Cardiac atrium fibroblast (primary cell): ENCODE results near the gene ASIC1. TPM values are rescaled to one million over a fixed set of nuclear protein-coding genes. Genes with fewer than 3 reads are reported as not detected.

Experiments
- total RNA-seq: library from RNA; depleted of rRNA; stranded (reverse); fragments of >200 nt; gene quantifications from 2 replicates; pipeline ENCODE4 v1.2.3, GENCODE V29; 2015

ASIC1 gene
- total RNA-seq = 4.7 and 8.8 TPM in 2 replicates

GRCh38 chr12:50057000-50057841 lies at the start of gene ASIC1:
Gene ASIC1, plus strand, starts transcription at chr12:50057596. Its CDS starts 1,171 bp downstream, at chr12:50058767.

GRCh38 chr12:50025187-50026059 lies 32.0 kb upstream of the ASIC1 start, which contains the start of gene RACGAP1:
Gene RACGAP1, minus strand, starts transcription at chr12:50025494. Its CDS starts 8,779 bp downstream, at chr12:50016715.

GRCh38 chr12:50084775-50085614 lies 27.6 kb downstream of the ASIC1 start, which contains the start of gene SMARCD1:
Gene SMARCD1, plus strand, starts transcription at chr12:50085342. Its CDS starts 28 bp downstream, at chr12:50085370.

GRCh38 chr12:50103767-50104321 lies 46.4 kb downstream of the ASIC1 start, which contains the start of gene GPD1:
Gene GPD1, plus strand, starts transcription at chr12:50104008. Its CDS starts 43 bp downstream, at chr12:50104051.

GRCh38 chr12:50111693-50112455 lies 54.5 kb downstream of the ASIC1 start, which contains the start of gene COX14:
Gene COX14, plus strand, starts transcription at chr12:50112236. Its CDS starts 7,808 bp downstream, at chr12:50120044.

Other genes with a start within 250 kb of the ASIC1 start
- 20.8 and 29.0 TPM in 2 replicates for gene NCKAP5L, start 229.2 kb upstream of the ASIC1 start, total RNA-seq
- 4.7 and 5.4 TPM in 2 replicates for gene BCDIN3D, start 214.5 kb upstream of the ASIC1 start, total RNA-seq
- gene FAIM2, start 153.7 kb upstream of the ASIC1 start, total RNA-seq = 18.8 and 21.5 TPM in 2 replicates
- gene AQP2, start 106.9 kb upstream of the ASIC1 start, total RNA-seq = not detected in 2 replicates
- 3.1 and 6.5 TPM in 2 replicates for gene AQP5, start 95.7 kb upstream of the ASIC1 start, total RNA-seq
- not detected in 2 replicates for gene AQP6, start 84.6 kb upstream of the ASIC1 start, total RNA-seq
- gene RACGAP1, start 32.1 kb upstream of the ASIC1 start, total RNA-seq = 21.1 and 29.3 TPM in 2 replicates
- gene SMARCD1, start 27.7 kb downstream of the ASIC1 start, total RNA-seq = 29.3 and 45.9 TPM in 2 replicates
- not detected in 2 replicates for gene GPD1, start 46.4 kb downstream of the ASIC1 start, total RNA-seq
- gene COX14, start 54.6 kb downstream of the ASIC1 start, total RNA-seq = 41.7 and 42.3 TPM in 2 replicates
- gene CERS5, start 109.8 kb downstream of the ASIC1 start, total RNA-seq = 32.3 and 38.6 TPM in 2 replicates
- 98.8 and 103 TPM in 2 replicates for gene LIMA1, start 225.9 kb downstream of the ASIC1 start, total RNA-seq